ENCODE results near the gene C4B.

DNA sequence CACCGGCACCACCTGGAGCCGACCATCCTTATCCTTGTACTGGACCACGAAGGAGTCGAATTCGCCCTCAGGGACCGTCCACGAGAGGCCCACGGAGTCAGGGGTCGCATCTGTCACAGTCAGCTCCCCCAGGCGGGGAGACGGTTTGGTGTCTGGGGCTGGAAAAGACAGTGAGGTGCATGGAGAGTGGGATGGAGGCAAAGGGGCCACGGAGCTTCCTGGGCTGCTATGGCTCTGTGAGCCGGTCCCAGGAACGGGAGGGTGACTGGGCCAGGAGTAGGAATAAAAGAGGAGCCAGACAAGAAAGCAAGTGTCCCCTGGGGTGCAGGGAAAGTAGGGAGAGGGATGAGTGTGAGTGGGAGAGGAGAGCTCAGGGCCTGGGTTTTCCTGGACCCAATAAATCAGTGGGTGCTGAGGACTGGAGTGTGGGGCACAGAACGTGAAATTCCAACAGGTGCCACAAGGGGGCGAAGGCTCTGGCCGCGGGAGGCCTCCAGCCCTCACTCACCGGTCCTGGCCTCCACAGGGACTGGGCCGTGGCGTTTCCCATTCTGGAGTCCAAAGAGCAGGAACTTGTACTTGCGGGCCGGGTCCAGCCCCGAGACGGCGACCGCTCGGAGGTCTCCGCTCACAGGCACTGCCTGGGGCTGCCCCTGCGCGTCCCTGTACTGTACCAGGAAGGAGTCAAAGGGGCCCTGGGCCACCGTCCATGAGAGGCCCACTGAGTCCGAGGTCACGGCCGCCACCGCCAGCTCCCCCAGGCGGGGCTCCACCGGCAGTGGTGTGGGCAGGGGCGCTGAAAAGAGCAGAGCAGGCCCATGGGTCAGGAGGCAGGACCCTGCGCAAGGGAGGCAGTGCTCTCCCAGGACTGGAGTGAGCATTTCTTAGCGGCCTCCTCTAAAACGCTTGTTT lies 33.5 kb downstream of the C4B start:
- TF ChIP-seq, protein P1, sequence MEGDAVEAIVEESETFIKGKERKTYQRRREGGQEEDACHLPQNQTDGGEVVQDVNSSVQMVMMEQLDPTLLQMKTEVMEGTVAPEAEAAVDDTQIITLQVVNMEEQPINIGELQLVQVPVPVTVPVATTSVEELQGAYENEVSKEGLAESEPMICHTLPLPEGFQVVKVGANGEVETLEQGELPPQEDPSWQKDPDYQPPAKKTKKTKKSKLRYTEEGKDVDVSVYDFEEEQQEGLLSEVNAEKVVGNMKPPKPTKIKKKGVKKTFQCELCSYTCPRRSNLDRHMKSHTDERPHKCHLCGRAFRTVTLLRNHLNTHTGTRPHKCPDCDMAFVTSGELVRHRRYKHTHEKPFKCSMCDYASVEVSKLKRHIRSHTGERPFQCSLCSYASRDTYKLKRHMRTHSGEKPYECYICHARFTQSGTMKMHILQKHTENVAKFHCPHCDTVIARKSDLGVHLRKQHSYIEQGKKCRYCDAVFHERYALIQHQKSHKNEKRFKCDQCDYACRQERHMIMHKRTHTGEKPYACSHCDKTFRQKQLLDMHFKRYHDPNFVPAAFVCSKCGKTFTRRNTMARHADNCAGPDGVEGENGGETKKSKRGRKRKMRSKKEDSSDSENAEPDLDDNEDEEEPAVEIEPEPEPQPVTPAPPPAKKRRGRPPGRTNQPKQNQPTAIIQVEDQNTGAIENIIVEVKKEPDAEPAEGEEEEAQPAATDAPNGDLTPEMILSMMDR (conservative IDR thresholded peaks at IDR 0.05; ENCODE audit: low read depth in 2 of 2) = peak; percentile 64 to 79
- TF ChIP-seq, protein P2, sequence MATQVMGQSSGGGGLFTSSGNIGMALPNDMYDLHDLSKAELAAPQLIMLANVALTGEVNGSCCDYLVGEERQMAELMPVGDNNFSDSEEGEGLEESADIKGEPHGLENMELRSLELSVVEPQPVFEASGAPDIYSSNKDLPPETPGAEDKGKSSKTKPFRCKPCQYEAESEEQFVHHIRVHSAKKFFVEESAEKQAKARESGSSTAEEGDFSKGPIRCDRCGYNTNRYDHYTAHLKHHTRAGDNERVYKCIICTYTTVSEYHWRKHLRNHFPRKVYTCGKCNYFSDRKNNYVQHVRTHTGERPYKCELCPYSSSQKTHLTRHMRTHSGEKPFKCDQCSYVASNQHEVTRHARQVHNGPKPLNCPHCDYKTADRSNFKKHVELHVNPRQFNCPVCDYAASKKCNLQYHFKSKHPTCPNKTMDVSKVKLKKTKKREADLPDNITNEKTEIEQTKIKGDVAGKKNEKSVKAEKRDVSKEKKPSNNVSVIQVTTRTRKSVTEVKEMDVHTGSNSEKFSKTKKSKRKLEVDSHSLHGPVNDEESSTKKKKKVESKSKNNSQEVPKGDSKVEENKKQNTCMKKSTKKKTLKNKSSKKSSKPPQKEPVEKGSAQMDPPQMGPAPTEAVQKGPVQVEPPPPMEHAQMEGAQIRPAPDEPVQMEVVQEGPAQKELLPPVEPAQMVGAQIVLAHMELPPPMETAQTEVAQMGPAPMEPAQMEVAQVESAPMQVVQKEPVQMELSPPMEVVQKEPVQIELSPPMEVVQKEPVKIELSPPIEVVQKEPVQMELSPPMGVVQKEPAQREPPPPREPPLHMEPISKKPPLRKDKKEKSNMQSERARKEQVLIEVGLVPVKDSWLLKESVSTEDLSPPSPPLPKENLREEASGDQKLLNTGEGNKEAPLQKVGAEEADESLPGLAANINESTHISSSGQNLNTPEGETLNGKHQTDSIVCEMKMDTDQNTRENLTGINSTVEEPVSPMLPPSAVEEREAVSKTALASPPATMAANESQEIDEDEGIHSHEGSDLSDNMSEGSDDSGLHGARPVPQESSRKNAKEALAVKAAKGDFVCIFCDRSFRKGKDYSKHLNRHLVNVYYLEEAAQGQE (IDR thresholded peaks at IDR 0.05; ENCODE audit: unreplicated experiment) = no peak
- TF ChIP-seq EZH2phosphoT487 (IDR thresholded peaks at IDR 0.05; ENCODE audit: unreplicated experiment) (no peak), EZH2 (IDR thresholded peaks at IDR 0.05; ENCODE audit: low read depth, unreplicated experiment) (no peak), JUNB (IDR thresholded peaks at IDR 0.05; ENCODE audit: unreplicated experiment) (no peak), POLR2AphosphoS5 (IDR thresholded peaks at IDR 0.05; ENCODE audit: low read depth) (no peak), ZNF114 (CRISPR knock-in tag; IDR thresholded peaks at IDR 0.05) (no peak), NANOG (IDR thresholded peaks at IDR 0.05; ENCODE audit: borderline replicate concordance) (no peak), ZNF331 (CRISPR knock-in tag; IDR thresholded peaks at IDR 0.05; ENCODE audit: low read depth) (no peak)

Measured in GM23338 (cell line).